GM21529 (cell line): ENCODE results near the gene TMCC3.
A peak's percentile ranks its signal among the peaks of the same experiment; 100 is the strongest.

Source experiments
- ATAC-seq: cut with Tn5 transposase; IDR thresholded peaks from one replicate; pipeline ENCODE4 v1.9.1; 2021; ENCODE audit not compliant: unreplicated experiment

TMCC3 gene

GRCh38 chr12:94535510-94535921 is 114.8 kb downstream of the TMCC3 start:
- no peak for ATAC-seq

GRCh38 chr12:94534774-94535509 is 115.4 kb downstream of the TMCC3 start:
- ATAC-seq: no peak

- no peak for ATAC-seq
Measured at GRCh38 chr12:94534278-94534677, 116.1 kb downstream of the TMCC3 start.

GRCh38 chr12:94532490-94533422 is 117.6 kb downstream of the TMCC3 start:
- peak; percentile 79 for ATAC-seq

GRCh38 chr12:94531196-94531720 is 119.1 kb downstream of the TMCC3 start:
- no peak for ATAC-seq

GRCh38 chr12:94525951-94526350 is 124.4 kb downstream of the TMCC3 start:
- ATAC-seq: no peak
